Renal cortex interstitium (tissue), 11 donors: ENCODE measurements around the gene DCAF11. TPM values are rescaled to one million over a fixed set of nuclear protein-coding genes. Genes with fewer than 3 reads are reported as not detected.

ENCODE experiments used
- DNase-seq, 11 donors: peaks; one replicate each; pipeline ENCODE4 v3.0.0-alpha.2; 2013; ENCODE audit warnings: low read depth in 9 of 11, low spot score in 4 of 11; ENCODE audit errors: extremely low read depth in 1 of 11
- polyA plus RNA-seq, 3 donors: library from polyadenylated mRNA; unstranded; fragments of 120-200 nt; gene quantifications; one replicate each; pipeline ENCODE4 v1.2.1, GENCODE V29; 2013; ENCODE audit not compliant: insufficient read length in 3 of 3

Gene DCAF11
- polyA plus RNA-seq, 3 donors: 72.3 to 85.0 (median 80.7) TPM

DNA sequence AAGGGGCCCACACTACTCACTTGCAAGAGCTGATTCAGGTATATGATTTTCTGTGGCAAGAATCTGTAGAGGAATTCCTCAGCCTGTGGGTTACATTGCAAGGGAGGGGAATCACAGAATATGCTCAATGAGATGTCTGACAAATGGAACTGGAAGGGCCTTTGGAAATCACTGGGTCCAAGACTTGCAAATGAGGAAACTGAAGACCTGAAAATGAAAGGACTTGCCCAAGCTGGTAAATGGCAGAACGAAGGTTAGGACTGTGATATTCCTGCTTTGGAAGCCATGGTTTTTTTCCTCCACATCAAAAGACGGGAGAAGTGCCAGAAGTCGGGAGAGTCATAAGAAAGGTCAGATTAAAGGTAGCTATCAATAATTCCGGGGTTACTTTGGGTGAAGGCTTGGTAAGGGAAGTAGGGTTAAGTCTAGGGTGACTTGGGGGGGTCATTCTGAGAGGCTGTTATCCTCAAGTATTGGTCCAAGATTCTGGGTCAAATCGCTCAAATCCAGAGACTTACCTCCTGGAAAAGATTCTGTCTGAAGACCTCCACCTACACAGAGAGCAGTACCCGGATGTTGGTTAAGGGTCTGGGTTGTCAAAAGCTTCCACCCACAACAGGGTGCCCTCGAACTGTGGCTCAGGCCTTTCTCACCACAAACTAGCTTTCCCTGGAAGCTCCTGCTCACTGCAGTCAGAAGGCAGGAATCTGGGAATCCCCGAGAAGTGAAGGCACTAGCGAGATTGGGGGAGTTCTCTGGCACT is 31.3 kb downstream of the DCAF11 start:
- no peak for DNase-seq

DNA sequence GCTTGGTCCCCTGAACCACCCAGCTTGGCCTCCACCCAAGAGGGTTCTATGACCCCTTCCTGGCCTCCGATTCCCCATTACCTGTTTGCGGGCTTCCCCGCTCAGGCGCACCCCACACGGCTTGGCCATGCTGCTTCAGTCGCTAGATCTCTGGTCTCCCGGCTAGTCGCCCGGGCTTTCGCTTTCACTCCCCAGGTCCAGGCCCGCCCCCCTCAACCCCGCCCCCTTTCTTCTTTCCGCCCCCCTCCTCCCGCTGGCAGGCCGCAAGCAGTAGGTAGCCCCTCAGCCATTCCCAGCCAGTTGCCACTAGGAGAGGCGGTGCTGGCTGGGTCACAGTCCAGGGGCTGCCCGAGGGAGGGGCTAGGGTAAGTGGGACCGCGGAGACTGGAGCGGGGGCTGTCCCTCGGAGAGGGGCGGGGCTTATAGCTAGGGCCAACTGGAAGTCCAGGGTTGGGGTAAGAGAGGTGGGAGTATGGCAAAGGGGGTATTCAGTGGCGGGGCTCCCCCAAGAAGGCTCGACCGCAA is 31.9 kb downstream of the DCAF11 start, which contains the start of gene PSME2:
Gene PSME2, minus strand, starts transcription at position 158 of the 525 bp plus-strand sequence. Its CDS starts 29 bp downstream, at position 129.
- DNase-seq: peak; percentile 82 to 97 (median 94)

DNA sequence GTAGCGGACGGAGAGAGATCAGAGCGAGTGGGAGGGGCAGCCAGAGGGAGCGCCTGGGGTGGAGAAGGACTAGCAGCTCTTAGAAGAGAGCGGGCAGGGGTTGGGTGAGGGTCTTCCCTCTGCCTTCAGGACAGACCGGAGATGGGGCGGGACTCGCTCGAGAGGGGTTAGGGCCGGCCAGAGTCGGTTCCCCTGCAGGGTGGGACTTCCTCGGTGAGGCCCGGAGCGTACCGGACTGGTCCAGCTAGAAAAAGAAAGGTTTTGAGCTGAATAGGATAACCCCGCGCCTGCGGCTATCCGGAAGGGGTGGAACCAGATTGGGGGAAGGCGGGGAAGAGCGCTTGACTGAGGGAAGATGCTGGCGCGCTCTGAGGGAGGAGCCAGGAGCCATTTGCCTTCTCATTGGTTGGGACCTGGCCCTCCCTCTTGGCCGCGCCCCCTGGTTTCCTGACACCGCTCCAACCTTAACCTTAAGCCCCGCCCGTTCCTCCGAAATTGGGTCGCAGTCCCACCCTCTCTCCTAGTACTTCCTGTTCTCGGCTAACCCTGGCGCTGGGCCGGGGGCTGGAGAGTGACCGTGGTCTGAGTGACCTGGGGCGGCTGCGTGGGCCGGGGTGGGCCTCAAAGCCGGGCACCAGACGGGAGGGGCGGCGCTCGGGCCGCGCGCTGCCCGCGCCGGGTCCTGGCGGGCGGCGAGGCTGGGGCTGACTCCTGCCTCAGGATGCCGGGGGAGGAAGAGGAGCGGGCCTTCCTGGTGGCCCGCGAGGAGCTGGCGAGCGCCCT is 32.6 kb downstream of the DCAF11 start, which contains the start of gene RNF31:
Gene RNF31, plus strand, starts transcription at position 521 of the 783 bp plus-strand sequence. Its CDS starts 201 bp downstream, at position 722.
- peak; percentile 92 to 98 (median 97) for DNase-seq

DNA sequence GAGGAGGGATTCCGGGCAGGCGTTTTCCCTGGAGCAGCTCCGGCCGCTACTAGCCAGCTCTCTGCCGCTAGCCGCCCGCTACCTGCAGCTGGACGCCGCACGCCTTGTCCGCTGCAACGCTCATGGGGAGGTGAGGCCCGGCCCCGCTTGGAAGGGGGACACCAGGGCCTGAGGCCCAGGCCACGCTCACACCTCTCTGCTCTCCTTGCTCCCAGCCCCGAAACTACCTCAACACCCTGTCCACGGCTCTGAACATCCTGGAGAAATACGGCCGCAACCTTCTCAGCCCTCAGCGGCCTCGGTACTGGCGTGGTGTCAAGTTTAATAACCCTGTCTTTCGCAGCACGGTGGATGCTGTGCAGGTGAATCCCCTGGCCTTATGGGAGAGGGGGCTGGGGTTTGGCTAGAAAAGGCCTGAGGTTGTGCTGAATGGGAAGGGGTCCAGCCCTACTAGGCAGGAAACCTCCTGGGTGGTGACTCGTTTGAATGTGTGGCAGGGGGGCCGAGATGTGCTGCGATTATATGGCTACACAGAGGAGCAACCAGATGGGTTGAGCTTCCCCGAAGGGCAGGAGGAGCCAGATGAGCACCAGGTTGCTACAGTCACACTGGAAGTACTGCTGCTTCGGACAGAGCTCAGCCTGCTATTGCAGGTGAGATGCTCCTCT is 33.3 kb downstream of the DCAF11 start:
- DNase-seq: no peak

DNA sequence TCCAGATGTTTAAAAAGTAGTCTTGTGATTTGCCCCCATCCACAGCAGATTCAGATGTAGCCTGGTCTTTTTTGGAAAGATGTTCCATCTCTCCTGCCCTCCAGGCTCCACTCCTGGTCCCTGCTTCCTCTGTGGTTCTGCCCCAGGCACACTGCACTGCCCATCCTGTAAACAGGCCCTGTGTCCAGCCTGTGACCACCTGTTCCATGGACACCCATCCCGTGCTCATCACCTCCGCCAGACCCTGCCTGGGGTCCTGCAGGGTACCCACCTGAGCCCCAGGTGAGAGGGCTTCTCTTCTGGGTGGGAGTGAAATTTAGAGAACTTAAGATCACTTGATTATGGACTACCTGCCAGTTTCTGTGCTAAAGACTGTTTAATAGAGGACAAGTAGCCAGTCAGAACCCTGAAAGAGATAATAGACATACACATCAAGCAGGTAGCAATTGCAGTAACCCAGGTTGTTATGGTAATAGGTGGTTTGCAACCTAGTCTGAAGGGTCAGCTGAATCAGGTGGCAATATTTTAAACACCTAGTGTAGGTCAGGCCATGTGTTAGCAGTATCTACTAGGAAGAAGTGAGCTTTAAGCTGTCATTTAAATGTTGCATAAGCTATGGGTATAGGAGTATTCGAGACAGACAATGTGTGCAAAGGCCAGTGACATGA is 34.9 kb downstream of the DCAF11 start:
- DNase-seq: no peak

DNA sequence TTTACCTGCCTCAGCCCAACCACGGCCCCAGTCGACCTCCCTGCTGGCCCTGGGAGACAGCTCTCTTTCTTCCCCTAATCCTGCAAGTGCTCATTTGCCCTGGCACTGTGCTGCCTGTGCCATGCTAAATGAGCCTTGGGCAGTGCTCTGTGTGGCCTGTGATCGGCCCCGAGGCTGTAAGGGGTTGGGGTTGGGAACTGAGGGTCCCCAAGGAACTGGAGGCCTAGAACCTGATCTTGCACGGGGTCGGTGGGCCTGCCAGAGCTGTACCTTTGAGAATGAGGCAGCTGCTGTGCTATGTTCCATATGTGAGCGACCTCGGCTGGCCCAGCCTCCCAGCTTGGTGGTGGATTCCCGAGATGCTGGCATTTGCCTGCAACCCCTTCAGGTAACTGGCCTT is 35.5 kb downstream of the DCAF11 start:
- DNase-seq: no peak

DNA sequence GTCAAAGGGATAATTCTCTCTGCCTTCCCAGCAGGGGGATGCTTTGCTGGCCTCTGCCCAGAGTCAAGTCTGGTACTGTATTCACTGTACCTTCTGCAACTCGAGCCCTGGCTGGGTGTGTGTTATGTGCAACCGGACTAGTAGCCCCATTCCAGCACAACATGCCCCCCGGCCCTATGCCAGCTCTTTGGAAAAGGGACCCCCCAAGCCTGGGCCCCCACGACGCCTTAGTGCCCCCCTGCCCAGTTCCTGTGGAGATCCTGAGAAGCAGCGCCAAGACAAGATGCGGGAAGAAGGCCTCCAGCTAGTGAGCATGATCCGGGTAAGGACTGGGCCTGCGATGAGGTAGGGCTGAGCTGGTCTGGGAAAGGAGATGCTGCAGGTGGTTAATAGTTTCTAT is 36.0 kb downstream of the DCAF11 start:
- DNase-seq: no peak

DNA sequence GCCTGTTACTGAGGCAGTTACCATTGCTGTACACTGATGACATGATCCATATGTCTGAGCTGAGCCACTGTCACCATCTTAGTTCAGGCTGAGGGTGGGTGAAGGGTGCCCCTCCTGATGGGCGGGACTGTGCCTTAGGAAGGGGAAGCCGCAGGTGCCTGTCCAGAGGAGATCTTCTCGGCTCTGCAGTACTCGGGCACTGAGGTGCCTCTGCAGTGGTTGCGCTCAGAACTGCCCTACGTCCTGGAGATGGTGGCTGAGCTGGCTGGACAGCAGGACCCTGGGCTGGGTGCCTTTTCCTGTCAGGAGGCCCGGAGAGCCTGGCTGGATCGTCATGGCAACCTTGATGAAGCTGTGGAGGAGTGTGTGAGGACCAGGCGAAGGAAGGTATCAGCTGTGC is 36.4 kb downstream of the DCAF11 start:
- DNase-seq: no peak

DNA sequence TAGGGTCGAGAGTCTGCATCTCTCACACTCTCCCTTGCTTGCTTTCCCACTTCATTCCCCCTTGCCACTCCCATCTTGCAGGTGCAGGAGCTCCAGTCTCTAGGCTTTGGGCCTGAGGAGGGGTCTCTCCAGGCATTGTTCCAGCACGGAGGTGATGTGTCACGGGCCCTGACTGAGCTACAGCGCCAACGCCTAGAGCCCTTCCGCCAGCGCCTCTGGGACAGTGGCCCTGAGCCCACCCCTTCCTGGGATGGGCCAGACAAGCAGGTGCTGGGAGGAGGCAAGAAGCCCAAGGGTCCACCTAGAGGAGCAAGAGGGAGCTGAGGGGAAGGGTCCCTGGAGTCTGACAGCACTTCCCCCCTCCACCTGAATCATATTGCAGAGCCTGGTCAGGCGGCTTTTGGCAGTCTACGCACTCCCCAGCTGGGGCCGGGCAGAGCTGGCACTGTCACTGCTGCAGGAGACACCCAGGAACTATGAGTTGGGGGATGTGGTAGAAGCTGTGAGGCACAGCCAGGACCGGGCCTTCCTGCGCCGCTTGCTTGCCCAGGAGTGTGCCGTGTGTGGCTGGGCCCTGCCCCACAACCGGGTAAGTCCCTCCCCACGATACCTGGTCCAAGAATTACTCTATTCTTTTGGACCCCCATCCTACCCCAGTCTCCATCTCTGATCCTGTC is 37.0 kb downstream of the DCAF11 start:
- DNase-seq: no peak

DNA sequence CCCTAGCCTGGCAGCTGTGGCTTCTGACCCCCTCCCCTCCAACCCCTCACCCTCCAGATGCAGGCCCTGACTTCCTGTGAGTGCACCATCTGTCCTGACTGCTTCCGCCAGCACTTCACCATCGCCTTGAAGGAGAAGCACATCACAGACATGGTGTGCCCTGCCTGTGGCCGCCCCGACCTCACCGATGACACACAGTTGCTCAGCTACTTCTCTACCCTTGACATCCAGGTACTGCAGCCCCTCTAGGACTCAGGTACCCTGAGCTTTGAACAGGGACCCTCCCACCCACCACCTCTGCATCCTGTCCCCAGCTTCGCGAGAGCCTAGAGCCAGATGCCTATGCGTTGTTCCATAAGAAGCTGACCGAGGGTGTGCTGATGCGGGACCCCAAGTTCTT is 40.5 kb downstream of the DCAF11 start:
- DNase-seq: no peak

DNA sequence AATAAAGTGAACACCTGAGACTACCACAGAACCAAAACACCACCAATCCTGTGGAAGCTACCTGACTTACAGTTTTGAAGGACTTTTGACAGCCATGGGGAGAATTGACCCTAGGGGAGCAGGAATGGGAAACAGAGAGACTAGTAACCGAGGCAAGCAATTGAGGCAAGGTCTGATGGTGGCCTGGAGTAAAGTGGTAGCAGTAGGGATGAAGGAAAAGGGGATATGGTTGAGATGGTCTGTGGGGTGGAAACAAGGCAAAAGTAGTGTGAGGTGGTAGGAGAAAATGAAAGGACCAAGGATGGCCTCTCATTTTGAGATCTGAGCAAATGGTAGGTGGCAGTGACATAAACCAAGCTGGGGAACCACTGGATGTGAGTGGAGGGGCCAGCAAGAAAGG is 42.3 kb downstream of the DCAF11 start:
- no peak for DNase-seq

DNA sequence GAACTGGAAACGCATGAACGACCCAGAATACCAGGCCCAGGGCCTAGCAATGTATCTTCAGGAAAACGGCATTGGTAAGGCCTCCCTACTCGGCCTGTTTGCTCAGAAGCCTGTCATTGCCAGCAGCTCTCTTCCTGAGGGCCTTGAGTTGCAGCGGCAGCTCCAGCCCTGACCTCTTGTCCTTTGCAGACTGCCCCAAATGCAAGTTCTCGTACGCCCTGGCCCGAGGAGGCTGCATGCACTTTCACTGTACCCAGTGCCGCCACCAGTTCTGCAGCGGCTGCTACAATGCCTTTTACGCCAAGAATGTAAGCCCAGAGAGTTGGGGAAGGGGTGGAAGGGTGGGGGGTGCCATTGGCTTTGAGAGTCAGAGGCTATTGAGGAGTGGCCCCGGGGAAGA is 42.8 kb downstream of the DCAF11 start:
- no peak for DNase-seq

DNA sequence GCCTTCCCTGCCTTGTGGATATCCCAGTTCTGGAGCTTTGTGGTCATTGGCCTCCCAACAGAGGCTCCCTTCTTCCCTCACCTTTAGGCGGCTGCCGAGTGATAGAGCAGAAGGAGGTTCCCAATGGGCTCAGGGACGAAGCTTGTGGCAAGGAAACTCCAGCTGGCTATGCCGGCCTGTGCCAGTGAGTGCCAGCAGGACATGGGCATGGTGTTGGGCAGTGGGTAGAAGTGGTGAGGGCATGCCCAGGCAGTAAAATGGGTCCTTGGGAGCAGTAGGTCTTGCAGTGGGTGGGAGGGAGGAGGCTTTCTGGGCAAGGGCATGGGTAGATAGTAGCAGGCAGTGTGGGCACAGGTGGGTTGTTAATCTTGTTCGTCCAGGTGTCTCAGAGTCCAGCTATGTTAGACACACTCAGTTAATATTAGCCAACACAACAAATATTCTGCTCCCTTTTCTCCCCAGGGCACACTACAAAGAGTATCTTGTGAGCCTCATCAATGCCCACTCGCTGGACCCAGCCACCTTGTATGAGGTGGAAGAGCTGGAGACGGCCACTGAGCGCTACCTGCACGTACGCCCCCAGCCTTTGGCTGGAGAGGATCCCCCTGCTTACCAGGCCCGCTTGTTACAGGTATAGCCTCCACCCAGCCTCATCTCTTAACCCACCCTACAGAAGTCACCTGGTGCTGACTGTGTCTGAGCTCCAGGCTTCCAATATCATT is 45.4 kb downstream of the DCAF11 start:
- DNase-seq: no peak

DNA sequence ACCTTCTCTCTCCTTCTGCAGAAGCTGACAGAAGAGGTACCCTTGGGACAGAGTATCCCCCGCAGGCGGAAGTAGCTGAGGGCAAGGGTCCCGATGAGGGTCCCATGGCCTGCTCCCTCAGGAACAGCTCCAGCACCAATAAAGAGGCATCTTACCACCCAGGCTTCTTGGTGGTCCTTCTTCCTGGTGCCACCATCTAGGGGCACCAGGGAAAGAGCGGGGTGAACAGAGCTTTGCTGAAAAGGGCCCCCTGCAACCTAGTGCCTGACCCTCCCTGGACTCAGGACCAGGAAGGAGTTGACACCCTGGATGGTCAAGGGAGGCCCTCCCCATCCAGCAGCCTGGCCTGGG is 45.9 kb downstream of the DCAF11 start:
- no peak for DNase-seq

DNA sequence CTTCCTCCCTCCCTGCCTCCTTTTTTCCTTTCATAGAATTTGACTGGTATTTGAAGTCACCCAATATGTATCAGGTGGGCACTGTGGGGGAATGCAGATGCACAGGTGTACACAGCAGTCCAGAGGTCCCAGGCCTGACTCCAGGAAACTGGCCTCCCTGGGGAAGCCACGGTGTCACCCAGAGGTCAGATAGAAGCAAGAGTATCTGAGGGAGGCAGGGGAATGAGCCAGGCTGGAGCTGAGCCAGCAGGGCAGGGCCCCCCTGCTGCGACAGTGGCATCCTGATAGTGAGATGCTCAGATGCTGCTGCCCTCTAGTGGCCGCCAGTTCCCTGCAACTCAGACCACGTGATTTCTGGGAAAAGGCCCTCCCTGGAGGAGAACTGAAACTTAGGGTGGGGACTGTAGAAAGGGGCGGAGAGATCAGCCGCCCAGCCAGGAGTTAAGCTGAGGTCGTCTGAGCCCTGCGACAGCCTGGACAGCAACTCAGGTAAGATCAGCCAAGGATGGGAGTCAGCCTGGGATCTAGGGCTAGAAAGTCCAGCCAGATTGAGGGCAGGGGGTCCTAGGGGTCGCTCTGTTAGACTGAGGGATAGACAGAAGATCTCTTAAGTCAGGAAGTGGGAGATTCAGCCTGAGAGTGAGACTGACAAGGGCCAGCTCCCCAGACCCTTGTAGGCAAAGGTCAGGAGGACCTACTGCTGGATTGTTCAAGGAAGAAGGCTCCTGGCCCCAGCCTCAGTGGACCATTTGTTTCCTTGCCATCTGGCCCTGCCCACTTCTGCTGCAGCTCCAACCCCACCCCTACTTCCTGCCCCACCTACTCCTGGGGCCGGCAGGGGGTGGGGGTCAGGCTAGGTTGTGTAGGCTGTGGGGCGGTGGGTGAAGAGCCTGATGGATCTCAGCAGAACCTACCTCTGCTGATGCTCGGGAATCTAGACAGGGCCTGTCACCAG is 46.5 kb downstream of the DCAF11 start, which contains the start of gene IRF9:
Gene IRF9, plus strand, starts transcription at position 416 of the 955 bp plus-strand sequence. CDS start 880 bp downstream, outside the sequence.
- peak; percentile 91 to 97 (median 94) for DNase-seq

DNA sequence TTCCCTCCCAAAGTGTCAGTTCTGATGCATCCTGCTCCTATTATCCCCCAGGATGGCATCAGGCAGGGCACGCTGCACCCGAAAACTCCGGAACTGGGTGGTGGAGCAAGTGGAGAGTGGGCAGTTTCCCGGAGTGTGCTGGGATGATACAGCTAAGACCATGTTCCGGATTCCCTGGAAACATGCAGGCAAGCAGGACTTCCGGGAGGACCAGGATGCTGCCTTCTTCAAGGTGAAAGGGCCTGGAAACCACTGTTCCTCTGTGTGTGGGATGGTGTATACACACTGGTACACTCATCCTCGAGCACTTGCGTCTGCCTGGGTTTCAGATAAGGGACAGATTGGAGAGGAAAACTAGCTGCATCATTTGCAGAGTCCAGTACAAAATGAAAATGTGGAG is 47.5 kb downstream of the DCAF11 start:
- no peak for DNase-seq

DNA sequence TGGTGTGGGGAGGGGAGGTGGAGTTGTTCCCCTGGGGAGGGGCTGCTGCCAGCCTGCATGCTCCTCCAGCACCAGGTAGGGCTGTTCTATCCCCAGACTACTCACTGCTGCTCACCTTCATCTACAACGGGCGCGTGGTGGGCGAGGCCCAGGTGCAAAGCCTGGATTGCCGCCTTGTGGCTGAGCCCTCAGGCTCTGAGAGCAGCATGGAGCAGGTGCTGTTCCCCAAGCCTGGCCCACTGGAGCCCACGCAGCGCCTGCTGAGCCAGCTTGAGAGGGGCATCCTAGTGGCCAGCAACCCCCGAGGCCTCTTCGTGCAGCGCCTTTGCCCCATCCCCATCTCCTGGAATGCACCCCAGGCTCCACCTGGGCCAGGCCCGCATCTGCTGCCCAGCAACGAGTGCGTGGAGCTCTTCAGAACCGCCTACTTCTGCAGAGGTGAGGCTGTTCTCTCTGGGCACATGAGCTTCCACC is 50.0 kb downstream of the DCAF11 start:
- no peak for DNase-seq
